SU-DHL-6 (cell line): ENCODE results near the gene SPCS2.
"Not testable (repeated sequence)": the region's sequence is repeated elsewhere in the genome, so short reads cannot be mapped to it uniquely, and the experiment has no call there.

ENCODE experiments used
- EZH2phosphoT487 ChIP-seq: fragments of 200-600 bp; sonication (generic), shearing (Covaris generic); conservative IDR thresholded peaks from 2 replicates; pipeline ENCODE4 v1.6.1; 2018; ENCODE audit warnings: mild to moderate bottlenecking, antibody characterized with exemption, low read length, moderate library complexity, mixed read lengths
- TF ChIP-seq, protein P1 (sequence below): fragments of 200-600 bp; sonication (generic); IDR thresholded peaks from one replicate; pipeline ENCODE4 v1.5.1; 2017; ENCODE audit warnings: antibody characterized with exemption, mild to moderate bottlenecking, low read length, moderate library complexity; ENCODE audit not compliant: insufficient read depth, poor library complexity, severe bottlenecking

DNA sequence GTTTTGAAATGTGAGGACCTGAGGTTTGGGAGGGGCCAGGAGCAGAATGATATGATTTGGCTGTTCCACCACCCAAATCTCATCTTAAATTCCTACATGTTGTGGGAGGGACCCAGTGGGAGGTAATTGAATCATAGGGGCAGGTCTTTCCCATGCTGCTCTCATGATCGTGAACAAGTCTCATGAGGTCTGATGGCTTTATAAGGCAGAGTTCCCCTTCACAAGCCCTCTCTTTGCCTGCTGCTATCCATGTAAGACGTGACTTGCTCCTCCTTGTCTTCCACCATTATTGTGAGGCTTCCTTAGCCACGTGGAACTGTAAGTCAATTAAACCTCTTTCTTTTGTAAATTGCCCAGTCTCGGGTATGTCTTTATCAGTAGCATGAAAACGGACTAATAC is 71.3 kb downstream of the SPCS2 start:
- TF ChIP-seq, protein P1, sequence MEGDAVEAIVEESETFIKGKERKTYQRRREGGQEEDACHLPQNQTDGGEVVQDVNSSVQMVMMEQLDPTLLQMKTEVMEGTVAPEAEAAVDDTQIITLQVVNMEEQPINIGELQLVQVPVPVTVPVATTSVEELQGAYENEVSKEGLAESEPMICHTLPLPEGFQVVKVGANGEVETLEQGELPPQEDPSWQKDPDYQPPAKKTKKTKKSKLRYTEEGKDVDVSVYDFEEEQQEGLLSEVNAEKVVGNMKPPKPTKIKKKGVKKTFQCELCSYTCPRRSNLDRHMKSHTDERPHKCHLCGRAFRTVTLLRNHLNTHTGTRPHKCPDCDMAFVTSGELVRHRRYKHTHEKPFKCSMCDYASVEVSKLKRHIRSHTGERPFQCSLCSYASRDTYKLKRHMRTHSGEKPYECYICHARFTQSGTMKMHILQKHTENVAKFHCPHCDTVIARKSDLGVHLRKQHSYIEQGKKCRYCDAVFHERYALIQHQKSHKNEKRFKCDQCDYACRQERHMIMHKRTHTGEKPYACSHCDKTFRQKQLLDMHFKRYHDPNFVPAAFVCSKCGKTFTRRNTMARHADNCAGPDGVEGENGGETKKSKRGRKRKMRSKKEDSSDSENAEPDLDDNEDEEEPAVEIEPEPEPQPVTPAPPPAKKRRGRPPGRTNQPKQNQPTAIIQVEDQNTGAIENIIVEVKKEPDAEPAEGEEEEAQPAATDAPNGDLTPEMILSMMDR = not testable (repeated sequence)
- TF ChIP-seq EZH2phosphoT487 = not testable (repeated sequence)
